Kidney (tissue), 14 donors: Measurements from ENCODE around the gene NEK4. TPM values are rescaled to one million over a fixed set of nuclear protein-coding genes. Genes with fewer than 3 reads are reported as not detected.

Experiments
- DNase-seq, 5 donors: peaks; one replicate each; pipeline ENCODE4 v3.0.0-alpha.2; 2013 to 2020
- FAIRE-seq: peaks from 2 replicates; lab custom pipeline; 2012; peaks lifted over from hg19 to GRCh38; lab: Jason Lieb, UNC
- H3K27ac ChIP-seq, 2 donors: one replicate each; pipeline ENCODE4 v1.7.0; 2013; ENCODE audit warnings: low read depth in 2 of 2, low read length in 2 of 2, inconsistent platforms in 1 of 2
- H3K27me3 ChIP-seq: one replicate; pipeline ENCODE4 v1.7.1; 2013; ENCODE audit warnings: low read length, inconsistent platforms; ENCODE audit not compliant: control insufficient read depth, insufficient read depth
- H3K36me3 ChIP-seq, 3 donors: one replicate each; pipeline versions ENCODE4 v1.7.0 to v1.7.1; 2013; ENCODE audit warnings: low read length in 3 of 3, control low read depth in 1 of 3, inconsistent platforms in 1 of 3; ENCODE audit not compliant: insufficient read depth in 3 of 3, control insufficient read depth in 2 of 3
- H3K4me1 ChIP-seq, 3 donors: one replicate each; pipeline versions ENCODE4 v1.7.0 to v1.7.1; 2013; ENCODE audit warnings: low read length in 3 of 3, inconsistent platforms in 1 of 3, low read depth in 1 of 3; ENCODE audit not compliant: control insufficient read depth in 2 of 3, insufficient read depth in 2 of 3
- H3K4me3 ChIP-seq, 3 donors: one replicate each; pipeline versions ENCODE4 v1.7.0 to v1.8.1; 2013; ENCODE audit warnings: low read length in 3 of 3, control low read depth in 1 of 3, inconsistent platforms in 1 of 3
- H3K9ac ChIP-seq, 3 donors: one replicate each; pipeline versions ENCODE4 v1.7.0 to v1.7.1; 2013; ENCODE audit warnings: low read length in 3 of 3, control low read depth in 1 of 3, inconsistent platforms in 1 of 3
- H3K9me3 ChIP-seq, 3 donors: one replicate each; pipeline versions ENCODE4 v1.7.0 to v1.7.1; 2013; ENCODE audit warnings: low read length in 3 of 3, control low read depth in 1 of 3, inconsistent platforms in 1 of 3; ENCODE audit not compliant: control insufficient read depth in 2 of 3, insufficient read depth in 1 of 3
- CTCF ChIP-seq: IDR thresholded peaks from 3 replicates; pipeline ENCODE4 v1.5.1; 2012; ENCODE audit warnings: mild to moderate bottlenecking, moderate library complexity, borderline replicate concordance; ENCODE audit not compliant: insufficient read depth; ENCODE audit errors: extremely low read depth
- intact Hi-C: fragments of 100-400 bp; cut with DNase I; formaldehyde crosslinking; loops from one replicate; pipeline ENCODE4 v1.11.1; 2022
- polyA plus RNA-seq: library from polyadenylated mRNA; stranded (reverse); fragments of 350-450 nt; fragmentation: Illumina TruSeq; extraction: RNeasy Lipid Tissue Mini Kit (QIAGEN cat#74804); gene quantifications from one replicate; pipeline ENCODE4 v1.2.3, GENCODE V29; 2014; ENCODE audit warnings: low read depth, low replicate concordance; ENCODE audit not compliant: insufficient read depth
- total RNA-seq: library from RNA; stranded (reverse); fragmentation: NEBNext Ultra II Directional; extraction: Animal tissue kit (Norgen Biotek cat#: 25700); gene quantifications from one replicate; pipeline ENCODE4 v1.2.1, GENCODE V29; 2021
- donor health status: control.
- donor health status: control.
- donor health status: control.
- donor health status: control.
- donor health status: control.
- donor health status: DM: yes; HTN: yes; CAD: no.
- donor health status: Normal renal cell carcinoma (clear cell type).

The NEK4 gene
- total and polyA plus RNA-seq, 2 donors from 2014 or later: 5.5 to 27.9 TPM

GRCh38 chr3:52796411-52796810, 25.7 kb upstream of the NEK4 start:
- Histone ChIP-seq H3K4me1 (no peaks in the 10 kb centered on the region), H3K9me3 (no peaks in the 10 kb centered on the region), H3K9ac (no peak overlapping the region), H3K27me3 (no peaks in the 10 kb centered on the region), H3K27ac (no peak overlapping the region), H3K36me3 (no peaks in the 10 kb centered on the region), H3K4me3 (no peak overlapping the region)
- intact Hi-C loops: no loop called here
- FAIRE-seq (no peak), DNase-seq (no peak)
- no peak for TF ChIP-seq CTCF

GRCh38 chr3:52795298-52795900, 24.7 kb upstream of the NEK4 start:
- no peaks in the 10 kb centered on the region for H3K36me3 ChIP-seq
- no peaks in the 10 kb centered on the region for H3K27me3 ChIP-seq
- TF ChIP-seq CTCF: no peak
- FAIRE-seq (no peak), DNase-seq (peak in 2 of 5 donors; percentile 4 to 22)
- no peak overlapping the region for H3K27ac ChIP-seq
- no peaks in the 10 kb centered on the region for H3K9me3 ChIP-seq
- H3K4me1 ChIP-seq: no peaks in the 10 kb centered on the region
- H3K9ac ChIP-seq: no peak overlapping the region
- intact Hi-C loops: no loop called here
- no peak overlapping the region for H3K4me3 ChIP-seq

- no peak for TF ChIP-seq CTCF
- Histone ChIP-seq H3K36me3 (no peaks in the 10 kb centered on the region), H3K27me3 (no peaks in the 10 kb centered on the region), H3K4me3 (no peak within 1 kb of the TSS), H3K4me1 (no peaks in the 10 kb centered on the region), H3K9me3 (no peaks in the 10 kb centered on the region), H3K27ac (no peak within 1 kb of the TSS), H3K9ac (no peak within 1 kb of the TSS)
- intact Hi-C loops: no loop called here
- FAIRE-seq: no peak
- peak in 1 of 5 donors; percentile 7 for DNase-seq
Measured at GRCh38 chr3:52794612-52795099, 23.9 kb upstream of the NEK4 start, which contains the start of gene ITIH3. Gene ITIH3, plus strand, starts transcription at chr3:52794796. Its CDS starts 8 bp downstream, at chr3:52794804.
